ENCODE results near the gene STUM.
"Not testable (repeated sequence)": the region's sequence is repeated elsewhere in the genome, so short reads cannot be mapped to it uniquely, and the experiment has no call there.

STUM gene

DNA sequence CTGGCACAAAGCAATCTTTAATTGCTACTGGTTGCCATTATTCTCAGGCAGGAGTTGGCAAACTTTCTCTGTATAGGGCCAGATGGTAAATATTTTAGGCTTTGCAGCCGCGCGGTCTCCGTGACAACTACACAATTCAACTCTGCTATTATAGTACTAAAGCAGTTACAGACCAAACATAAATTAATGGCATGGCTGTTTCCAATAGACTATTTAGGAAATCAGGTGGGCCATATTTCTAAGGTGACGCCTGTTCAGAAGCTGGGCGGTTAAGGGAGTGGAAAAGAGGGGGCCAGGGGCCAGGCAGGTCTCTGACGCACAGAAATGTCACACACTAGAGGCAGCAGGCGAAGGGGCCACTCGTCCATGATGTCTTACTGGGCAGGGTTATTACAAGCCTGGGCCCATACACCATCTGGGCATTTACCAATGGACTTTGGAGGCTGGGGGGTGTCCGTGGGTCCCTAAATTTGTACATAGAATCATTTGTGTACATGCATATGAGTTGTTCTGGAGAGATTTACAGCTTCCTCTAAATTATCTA is 80.1 kb downstream of the STUM start:
- no peak for DNase-seq

DNA sequence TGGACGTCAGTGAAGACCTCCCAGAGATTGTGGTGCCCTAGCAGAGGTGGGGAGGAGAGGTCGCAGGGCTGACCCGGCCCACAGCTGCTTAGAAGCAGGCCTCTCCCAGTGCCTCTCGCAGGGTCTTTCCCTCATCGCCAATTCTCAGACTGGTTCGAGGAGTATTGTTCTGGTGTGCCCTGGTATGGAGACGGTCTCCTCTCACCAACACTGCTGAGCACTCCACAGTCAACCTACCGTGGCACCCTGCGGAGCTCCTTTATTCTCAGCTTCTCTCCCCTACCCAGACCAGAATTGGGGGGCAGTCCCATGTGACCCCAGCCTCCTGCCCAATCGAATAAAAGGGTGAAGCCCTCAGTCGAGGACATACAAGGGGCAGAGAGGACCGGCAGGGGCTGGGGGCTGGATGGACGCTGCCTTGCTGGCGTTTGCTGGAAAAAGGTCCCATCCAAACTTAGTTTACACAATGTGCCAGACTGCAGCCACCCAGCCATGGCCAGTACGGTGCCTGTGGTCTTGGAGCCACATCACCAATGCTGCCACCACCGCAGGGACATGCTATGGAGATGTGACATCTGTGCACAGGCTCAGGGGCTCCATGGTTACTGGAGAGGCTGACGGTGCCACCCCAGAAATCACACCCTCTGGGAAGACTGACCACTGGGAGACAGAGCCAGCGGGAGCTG is 80.8 kb downstream of the STUM start:
- DNase-seq, result no peak

DNA sequence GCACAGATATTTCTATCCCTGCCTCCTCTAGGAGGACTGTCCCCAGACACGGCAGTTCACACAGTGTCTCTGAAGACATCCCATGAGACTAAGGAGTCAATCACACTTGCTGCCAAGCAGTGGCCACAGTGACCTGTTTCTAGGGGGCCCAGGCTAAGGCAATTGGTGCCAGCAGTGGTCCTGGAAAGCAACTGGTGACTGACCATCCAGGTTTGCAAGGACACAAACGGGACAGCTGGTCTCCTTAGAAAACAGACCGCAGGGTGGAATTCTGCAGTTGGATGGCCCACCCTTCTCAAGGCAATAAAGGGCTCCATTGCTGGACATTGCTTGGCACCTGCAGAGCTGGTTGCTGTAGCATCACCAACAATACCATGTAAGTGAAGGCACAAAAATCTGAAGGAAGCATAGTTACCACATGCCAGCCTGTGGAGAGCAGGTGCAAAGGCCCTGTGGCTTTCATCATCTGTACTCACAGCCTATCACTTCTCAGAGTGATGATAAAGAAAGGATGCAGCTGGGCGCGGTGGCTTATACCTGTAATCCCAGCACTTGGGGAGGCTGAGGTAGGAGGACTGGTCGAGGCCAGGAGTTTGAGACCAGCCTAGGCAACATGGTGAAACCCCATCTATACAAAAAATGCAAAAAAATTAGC is 81.5 kb downstream of the STUM start:
- DNase-seq, result no peak

DNA sequence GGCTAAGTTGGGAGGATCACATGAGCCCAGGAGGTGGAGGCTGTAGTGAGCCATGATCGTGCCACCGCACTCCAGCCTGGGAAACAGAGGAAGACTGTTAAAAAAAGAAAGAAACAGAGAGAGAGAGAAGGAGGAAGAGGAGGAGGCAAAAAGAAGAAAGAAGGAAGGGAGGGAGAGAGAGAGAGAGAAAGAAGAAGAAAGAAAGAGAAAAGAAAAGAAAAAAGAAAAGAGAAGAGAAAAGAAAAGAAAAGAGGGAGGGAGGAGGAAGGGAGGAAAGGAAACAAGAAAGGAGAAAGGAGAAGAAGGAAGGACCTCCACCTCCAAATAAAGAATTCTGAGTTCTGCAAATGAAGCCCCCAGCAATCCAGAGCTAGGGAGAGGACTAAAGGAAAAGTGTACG is 82.0 kb downstream of the STUM start:
- DNase-seq, result no peak

DNA sequence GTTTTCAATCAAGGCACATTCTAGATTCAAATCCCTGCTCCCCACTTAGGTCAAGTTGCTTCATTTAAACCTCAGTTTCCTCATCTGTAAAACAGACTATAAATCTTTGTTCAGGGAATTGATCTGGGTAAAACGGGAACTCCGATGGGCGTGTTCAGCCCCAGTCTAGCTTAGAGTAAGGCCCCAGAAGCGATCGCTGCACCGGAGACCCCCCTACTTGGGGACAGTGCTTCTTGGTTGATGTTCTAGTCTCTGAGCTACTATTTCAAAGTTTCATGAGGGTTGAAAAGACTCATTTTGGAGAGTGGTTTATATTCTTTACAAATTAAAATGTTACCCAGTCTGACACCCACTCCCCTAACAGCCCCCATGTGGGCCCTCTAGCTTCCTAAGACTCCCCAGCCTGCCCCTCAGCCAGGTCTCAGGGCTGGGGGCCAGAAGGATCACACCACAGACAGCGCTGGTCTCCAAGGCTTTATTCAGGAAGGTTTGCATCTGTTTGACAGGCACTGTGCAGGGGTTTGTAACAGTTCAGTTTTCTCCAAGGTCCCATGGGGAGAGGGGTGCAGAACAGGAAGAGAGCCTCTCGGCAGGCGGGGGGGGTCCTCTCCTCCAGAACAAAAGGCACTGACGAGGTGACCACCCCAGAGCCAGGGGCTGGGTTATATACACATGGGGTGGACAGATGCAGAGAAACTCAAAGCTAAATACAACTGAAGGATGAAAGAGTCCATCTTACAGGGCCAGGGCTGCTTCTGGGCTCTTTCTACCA is 82.9 kb downstream of the STUM start:
- DNase-seq, result no peak

DNA sequence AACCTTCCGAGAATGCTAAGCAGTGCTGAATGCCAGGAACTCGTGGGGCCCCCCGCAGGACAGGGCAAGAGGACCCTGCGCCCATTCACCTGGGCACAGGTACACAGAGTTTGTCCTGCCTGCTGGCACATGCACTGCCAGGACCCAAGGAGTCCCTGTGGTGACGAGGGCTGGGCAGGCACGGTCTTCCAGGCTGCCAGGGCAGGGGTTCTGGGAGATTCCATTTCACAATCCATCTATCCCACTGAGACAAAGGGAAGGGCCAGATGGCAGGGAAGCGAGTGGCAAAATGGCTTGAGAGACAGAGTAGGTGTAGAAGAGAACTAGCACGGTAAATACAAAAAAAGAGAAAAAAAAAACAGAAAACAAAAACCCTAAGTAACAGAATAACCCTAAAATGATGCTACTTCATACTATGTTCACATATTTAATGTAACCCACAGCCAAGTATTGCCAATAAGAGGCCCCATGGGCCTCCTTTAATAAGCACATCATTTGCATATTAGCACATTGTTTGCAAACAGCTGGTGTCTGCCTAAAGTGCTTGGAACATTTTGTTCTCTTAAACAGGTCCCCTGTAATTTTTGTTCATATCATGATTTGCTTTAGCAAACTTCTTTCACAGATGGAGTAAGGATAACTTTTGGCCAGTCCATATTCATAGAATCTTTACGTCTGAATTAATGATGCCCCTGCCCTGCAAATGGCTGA is 83.8 kb downstream of the STUM start:
- DNase-seq, result no peak

DNA sequence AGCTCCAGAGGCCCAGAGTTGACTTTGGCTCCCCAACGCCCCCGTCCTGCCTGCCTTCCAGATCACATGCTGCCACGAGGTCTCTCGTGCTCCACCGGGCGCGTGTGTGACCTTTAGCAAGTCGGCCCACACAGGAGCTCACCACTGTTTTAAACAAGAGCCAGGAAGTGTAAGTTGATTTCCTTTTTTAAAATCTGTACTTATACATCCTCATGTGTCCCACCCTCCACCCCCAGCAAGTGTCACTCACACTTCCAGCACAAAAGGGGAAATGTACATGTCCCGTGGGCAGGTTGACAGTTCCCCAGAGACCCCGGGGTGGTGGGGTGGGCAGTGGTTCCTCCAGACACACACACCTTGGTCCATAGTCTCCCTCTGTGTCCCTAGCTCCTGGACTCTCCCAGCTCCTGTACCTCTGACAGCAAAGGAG is 84.4 kb downstream of the STUM start:
- DNase-seq, result no peak

DNA sequence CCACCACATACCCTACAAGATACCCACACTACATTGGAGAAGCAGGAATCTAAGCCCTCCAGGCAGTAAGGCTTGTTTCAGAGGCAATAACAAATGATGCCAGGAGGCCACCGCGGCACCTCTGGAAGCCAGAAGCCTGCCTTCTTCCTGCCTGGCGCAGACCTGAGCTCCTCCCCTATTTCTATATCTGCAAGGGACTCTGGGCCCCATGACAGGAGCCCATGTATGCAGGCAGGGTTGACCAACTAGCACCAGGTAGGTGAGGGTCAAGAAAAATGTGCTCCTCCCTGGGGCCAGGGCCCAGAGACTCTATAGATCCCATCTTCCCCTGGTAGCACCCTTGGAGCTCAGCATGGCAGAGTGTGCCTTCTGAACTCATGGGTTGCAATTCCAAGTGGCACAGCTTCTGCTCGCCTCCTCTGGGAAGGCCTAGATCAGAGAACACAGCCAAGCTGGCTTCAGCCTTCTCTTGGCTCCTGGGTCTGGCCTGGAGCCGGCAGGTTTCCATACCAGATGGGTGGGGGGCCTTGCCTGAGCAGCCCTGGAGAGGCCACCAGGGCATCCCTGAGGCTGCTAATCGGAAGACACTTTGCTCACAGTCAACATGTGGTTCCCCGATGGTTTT is 85.1 kb downstream of the STUM start:
- DNase-seq, result no peak

DNA sequence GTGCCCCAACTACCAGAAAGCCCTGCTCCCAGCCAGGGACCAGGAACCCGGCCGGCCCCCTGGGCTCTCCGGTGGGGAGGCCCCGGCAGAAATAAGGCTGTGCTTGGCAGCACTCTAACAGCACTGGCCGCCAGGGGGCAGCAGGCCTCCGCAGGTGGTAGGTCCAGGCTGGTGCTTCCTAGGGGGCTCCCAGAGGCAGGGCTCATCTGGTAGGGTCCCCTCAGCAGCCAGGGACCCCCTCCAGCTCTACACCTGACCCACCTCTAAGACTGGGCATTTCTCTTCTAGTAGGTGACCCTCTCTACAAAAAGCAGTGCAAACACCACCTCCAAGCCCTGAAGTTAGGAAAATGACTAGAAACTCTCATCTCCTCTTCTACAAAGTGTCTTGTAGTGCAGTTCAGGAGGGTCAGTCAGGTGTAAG is 85.6 kb downstream of the STUM start:
- peak; percentile 68 for DNase-seq

DNA sequence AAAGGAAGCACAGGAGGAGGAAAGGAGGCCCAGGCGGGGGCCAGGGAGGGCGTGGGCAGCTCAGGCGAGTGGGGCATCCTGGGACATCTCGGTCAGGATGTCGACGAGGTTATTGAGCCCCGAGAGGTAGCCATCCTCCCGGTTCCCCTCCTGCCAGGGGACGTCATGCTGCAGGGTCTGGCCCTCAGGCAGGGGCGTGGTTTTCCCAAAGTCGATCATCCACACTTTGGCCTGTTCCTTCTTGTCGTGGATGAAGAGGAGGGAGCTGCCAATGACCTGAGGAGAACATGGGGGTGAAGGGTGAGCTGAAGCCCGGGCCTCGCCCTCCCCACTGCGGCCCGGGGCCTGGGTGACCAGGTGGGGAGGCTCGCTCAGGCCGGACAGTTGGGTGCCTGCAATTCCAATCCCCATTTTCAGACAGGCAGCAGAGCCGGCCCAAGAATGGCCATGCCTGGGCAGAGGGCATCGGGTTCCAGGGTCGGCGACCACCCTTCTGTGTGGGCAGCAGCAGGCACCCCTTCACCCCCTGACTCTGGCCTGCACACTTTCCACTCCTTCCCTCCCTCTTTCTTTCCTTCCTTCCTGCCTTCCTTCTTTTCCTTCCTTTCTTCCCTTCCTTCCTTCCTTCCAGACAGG is 86.2 kb downstream of the STUM start:
- no peak for DNase-seq

DNA sequence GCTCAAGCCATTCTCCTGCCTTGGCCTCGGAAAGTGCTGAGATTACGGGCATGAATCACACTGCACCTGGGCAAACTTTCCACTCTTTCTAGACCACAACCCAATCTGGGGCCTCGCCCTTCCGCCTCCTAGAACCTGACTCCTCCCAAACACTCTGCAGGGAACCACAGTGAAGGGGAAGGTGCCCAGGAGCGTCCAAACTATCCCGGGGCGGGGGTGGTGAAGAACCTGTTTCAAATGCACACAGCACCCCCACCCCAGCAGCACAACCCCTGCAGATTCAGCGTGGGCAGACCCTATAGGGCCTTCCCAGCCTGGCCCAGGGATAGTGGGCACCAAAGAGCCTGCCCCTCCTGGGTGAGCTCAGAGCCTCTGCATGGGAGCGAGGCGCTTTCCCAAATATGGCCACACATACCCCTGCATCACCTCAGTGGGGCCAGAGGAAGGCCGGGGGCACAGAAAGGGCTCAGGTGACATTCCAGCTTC is 86.9 kb downstream of the STUM start:
- DNase-seq, result no peak

DNA sequence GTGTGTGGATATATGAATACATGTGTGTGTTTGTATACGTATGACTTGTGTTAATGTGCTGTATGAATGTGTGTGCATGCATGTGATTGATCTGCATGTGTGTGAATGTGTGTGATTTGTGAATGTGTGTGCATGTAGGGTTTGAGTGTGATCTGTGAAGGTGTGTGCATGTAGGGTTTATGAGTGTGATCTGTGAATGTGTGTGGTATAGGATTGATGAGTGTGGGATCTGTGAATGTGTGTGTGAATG is 88.2 kb downstream of the STUM start:
- DNase-seq, result no peak

DNA sequence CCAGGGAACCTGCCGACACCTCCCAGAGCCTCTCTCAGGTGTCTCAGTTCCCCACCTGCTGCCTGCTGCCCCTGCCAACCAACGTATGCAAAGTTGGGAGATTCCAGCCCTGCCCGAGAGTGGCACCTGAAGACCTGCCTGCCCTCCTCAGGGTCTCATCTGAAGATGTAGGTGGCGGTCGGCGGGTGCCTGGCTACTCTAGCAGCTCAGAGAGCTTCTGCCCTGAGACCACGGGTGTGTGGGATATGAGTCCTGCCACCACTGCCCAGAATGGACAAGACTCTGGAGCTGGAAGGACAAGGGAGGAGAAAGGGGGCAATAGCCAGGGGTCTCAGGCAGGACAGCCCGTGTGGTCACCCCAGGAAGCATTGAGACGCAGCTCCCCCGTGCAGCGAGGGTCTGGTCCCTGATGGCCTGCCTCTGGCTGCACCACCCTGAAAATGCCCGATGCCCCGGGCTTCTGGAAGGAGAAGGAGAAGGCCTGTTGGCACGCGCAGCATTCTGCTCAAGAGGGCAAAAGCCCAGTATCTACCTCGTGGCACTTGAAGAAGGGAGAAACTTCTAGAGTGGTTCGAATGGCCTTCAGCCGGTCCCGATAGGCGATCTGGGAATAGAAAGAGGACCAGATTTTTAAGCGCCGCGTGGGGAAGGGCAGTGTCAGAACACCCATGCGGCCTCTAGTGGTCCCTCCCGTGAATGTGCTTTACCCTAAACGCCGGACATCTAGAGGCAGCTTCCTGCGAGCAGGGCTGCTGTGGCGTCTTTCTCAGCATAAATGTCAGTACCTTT is 88.8 kb downstream of the STUM start:
- DNase-seq, result no peak

DNA sequence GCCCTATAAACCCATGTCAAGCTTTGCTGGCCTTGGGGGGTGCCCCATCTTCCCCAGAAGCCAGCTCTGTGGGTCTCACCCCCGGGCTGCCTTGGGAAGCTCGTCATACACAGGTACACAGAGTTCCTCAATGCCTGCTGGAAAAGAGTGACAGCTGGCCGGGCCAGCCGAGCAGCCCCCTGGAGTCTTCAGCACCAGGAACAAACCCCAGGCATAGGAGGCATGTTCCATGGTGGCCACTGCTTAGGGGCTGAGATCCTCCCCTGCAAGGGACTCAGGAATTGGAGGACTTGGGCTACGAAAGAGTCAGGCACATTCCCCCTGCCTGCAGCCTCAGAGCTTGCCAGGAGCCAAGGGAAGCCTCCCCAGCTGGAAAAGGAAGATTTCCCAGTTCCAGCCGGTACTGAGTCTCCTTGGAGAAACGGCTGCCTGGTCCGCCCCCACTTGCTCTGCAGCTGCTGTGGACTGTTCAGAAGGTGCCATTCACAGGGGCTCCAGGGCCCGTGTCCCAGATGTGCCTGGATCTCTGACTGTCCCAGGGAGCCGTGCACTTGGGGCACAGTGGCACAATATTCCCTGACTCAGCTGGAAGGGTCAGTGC is 89.5 kb downstream of the STUM start:
- DNase-seq, result no peak

DNA sequence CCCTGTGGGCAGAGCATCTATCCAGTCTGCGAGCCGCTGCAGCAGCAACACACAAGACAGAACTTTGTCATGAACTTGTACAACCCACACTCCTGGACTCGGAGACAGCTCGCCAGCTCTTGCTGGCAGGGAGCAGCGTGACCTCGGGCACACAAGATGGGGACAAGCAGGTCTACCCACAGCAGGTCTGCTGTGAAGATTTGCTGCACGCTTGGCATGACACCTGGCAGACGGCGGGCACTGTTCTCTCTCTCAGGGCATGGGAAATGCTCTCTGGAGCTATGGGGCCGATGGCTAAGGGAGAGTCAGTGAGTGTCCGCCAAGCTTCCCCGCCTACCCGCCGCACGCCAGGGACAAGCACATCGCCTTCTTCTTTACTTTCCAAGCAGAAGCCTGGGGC is 90.0 kb downstream of the STUM start:
- no peak for DNase-seq

DNA sequence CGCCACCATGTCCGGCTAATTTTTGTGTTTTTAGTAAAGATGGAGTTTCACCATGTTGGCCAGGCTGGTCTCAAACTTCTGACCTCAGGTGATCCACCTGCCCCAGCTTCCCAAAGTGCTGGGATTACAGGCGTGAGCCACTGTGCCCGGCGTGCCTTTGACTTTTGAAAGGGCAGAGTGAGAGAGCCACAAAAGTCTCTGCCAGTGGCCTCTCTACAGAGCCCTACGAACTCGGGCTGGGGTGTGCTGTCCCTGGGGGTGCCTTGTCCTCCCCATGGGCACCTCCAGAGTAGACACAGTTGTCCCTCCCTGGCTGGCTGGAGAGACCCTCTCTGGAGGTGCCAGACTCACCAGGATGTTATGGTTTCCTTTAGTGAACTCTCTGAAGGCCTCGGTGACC is 90.6 kb downstream of the STUM start:
- DNase-seq, result not testable (repeated sequence)

DNA sequence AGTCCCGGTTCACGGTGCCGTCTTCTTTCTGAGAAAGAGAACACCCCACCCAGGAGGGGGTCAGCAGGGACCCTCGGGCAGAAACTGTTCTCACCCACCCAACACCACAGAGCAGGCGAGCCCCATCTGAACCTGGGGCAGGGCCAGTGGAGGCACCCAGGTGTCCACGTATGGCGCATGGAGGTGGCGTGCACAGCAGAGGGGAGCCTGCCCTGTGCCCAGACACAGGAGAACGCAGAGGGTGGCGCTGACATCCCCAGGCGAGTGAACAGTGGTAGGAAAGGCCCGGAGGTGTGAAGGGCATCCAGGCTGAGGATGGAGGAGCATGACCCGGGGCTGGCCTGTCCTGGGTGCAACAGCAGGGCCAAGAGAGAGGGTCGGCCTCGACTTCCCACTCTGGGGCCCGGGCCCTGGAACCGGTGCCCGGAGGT is 91.1 kb downstream of the STUM start:
- no peak for DNase-seq

DNA sequence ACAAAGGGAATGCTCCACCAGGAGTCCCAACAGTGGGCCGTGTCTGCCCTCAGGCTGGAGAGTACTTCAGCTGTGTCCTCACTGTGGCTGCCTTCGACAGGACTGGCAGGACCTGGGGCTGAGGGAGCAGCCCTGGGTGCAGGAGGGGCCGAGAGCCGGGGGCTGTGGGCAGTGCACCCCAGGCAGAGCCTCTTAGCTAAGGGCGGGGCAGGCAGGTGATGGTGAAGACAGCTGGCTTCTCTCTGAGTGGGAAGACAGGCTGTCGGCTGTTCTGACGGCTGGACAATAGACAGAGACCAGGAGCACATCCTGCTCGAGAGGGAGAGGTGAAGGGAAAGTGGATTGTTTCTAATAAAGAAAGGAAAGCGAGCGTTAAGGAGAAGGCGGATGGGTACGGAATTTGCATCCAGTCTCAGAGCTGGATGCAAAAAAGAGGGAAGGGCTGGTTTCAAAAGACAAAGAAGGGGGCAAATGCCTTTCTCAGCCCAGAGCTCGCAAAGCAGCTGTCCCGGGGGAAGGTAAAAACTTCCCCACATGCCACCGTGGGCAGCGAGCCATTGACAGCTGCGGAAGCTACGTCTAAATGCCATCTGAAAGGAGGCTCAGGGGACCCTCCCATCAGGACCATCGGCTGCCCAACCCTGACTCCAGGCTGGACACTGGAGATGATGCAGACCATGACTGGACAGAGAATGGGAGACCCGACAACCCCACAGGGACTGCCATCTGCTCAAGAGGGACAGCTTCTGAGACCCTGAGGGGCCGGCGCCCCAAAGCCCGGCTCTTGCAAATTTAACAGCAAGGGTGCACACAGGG is 92.0 kb downstream of the STUM start:
- DNase-seq, result no peak

DNA sequence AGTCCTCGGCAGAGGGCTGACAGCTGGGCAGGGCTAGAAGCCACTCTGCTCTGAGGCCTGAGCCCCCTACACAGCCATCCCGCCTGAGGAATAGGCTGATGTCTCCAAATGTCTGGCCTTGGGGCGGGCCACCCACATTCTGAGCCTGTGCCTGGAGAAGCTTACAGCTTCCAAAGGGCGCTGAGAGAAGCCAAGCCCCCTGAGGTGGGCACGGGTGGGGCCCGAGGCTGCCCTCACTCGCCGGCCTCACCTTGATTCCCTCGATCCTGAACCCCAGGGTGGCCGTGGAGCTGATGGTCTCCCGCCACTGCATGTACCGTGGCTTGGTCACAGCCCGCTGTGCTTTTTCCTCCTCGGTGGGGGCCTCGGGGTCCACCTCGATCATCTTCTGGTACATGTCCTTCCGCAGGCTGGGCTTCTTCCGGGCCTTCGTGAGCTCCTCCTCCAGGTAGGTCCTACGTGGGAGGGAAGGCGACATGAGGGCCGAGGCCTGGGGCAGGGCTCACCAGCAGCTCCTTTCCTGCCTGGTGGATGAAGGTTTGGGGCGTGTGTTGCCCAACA is 93.2 kb downstream of the STUM start:
- no peak for DNase-seq

DNA sequence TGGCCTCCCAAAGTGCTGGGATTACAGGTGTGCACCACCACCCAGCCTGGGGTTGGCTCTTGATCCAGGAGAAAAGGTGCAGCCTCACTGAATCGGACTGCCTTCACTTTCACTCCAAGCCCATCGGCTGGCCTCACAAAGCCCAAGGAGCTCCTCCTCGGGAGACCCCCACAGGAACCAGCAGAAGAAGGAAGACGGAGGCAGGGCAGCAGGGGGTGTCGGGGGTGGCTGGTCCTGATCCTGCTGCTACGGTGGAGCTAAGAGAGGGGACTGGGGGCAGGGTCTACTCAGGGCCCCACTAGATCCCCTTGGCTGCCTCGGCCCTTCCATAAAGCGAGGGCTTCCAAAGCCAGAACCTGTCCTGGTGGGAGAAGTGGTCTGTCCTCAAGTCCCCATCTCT is 93.9 kb downstream of the STUM start:
- DNase-seq, result no peak

Data from 8988T (cell line).